Liver (tissue), 2 donors: ENCODE results near the gene TESK2.

Experiments
- CTCF ChIP-seq: fragments of 150-350 bp; IDR thresholded peaks from 2 replicates; pipeline ENCODE4 v1.5.1; 2017; ENCODE audit warnings: improper control_type of control experiment, low read depth, low read length; ENCODE audit not compliant: missing input control
- FOXA1 ChIP-seq: IDR thresholded peaks from 2 replicates; pipeline ENCODE4 v1.6.1; 2016; ENCODE audit warnings: antibody characterized with exemption
- ZBTB33 ChIP-seq: IDR thresholded peaks from 2 replicates; pipeline ENCODE4 v1.6.1; 2016; ENCODE audit warnings: antibody characterized with exemption
- donor health status: healthy.

GRCh38 chr1:45370575-45370974 lies 120.4 kb downstream of the TESK2 start:
- TF ChIP-seq CTCF (no peak), FOXA1 (no peak), ZBTB33 (no peak)
